BJ (cell line): ENCODE measurements around the gene SNAPIN. TPM values are rescaled to one million over a fixed set of nuclear protein-coding genes. Genes with fewer than 3 reads are reported as not detected.

Experiments used
- CTCF ChIA-PET: fragments of 350-600 bp; formaldehyde crosslinking; extraction: SDS; loops from one replicate; lab custom pipeline; 2021; ENCODE audit warnings: antibody characterized with exemption, inconsistent platforms; lab: Yijun Ruan, JAX
- POLR2A ChIA-PET: fragments of 300-600 bp; sonication (Branson Sonifier 250); formaldehyde crosslinking; extraction: SDS; loops from one replicate; lab custom pipeline; 2021; ENCODE audit warnings: antibody characterized with exemption; lab: Charles Lee
- DNase-seq: peaks from one replicate; pipeline ENCODE4 v3.0.0-alpha.2; 2011; ENCODE audit warnings: low read depth
- H3K27me3 ChIP-seq: 2 replicates; pipeline ENCODE4 v1.6.0; 2011; ENCODE audit warnings: low read length; ENCODE audit not compliant: control insufficient read depth, insufficient read depth
- H3K36me3 ChIP-seq: 2 replicates; pipeline ENCODE4 v1.5.1; 2011; ENCODE audit warnings: low read length; ENCODE audit not compliant: control insufficient read depth, insufficient read depth
- H3K4me3 ChIP-seq: 2 replicates; pipeline ENCODE4 v1.5.1; 2011; ENCODE audit warnings: low read depth, mild to moderate bottlenecking, control low read depth, low read length
- polyA plus RNA-seq: library from polyadenylated mRNA; depleted of rRNA; stranded (reverse); fragments of >200 nt; gene quantifications from 2 replicates; pipeline ENCODE4 v1.2.3, GENCODE V29; 2011
- TF ChIP-seq, protein P1 (sequence below): IDR thresholded peaks from 2 replicates; pipeline ENCODE4 v1.5.1; 2011; ENCODE audit warnings: low read depth, mild to moderate bottlenecking, control low read depth, inconsistent platforms, low read length, moderate library complexity; ENCODE audit not compliant: insufficient read depth

Gene SNAPIN
- polyA plus RNA-seq, 1 experiment = 50.3 TPM

GRCh38 chr1:153628638-153629342 lies 29.7 kb upstream of the SNAPIN start:
- H3K4me3 ChIP-seq = no peak overlapping the region
- no peak for DNase-seq
- TF ChIP-seq, protein P1, sequence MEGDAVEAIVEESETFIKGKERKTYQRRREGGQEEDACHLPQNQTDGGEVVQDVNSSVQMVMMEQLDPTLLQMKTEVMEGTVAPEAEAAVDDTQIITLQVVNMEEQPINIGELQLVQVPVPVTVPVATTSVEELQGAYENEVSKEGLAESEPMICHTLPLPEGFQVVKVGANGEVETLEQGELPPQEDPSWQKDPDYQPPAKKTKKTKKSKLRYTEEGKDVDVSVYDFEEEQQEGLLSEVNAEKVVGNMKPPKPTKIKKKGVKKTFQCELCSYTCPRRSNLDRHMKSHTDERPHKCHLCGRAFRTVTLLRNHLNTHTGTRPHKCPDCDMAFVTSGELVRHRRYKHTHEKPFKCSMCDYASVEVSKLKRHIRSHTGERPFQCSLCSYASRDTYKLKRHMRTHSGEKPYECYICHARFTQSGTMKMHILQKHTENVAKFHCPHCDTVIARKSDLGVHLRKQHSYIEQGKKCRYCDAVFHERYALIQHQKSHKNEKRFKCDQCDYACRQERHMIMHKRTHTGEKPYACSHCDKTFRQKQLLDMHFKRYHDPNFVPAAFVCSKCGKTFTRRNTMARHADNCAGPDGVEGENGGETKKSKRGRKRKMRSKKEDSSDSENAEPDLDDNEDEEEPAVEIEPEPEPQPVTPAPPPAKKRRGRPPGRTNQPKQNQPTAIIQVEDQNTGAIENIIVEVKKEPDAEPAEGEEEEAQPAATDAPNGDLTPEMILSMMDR = no peak
- CTCF ChIA-PET = interaction anchor here (0.7 to 9.0 kb wide), 7 partner anchors 14 to 391 kb away, joined by 3 to 148 read pairs (median 14); partner anchors contain the start of genes S100A14 and S100A16
- peaks cover 5% of the 10 kb centered on the region for H3K36me3 ChIP-seq
- POLR2A ChIA-PET = no interaction called here
- no peaks in the 10 kb centered on the region for H3K27me3 ChIP-seq

- Histone ChIP-seq H3K36me3 (peaks cover 4% of the 10 kb centered on the region; the same call in 1 of the 2 replicates), H3K4me3 (no peak overlapping the region), H3K27me3 (no peaks in the 10 kb centered on the region)
- POLR2A ChIA-PET = no interaction called here
- TF ChIP-seq, protein P1 = no peak
- CTCF ChIA-PET = interaction anchor here (0.7 to 9.0 kb wide), 5 partner anchors 14 to 390 kb away, joined by 3 to 148 read pairs (median 18); partner anchors contain the start of genes S100A14 and S100A16
- DNase-seq = no peak
Measured at GRCh38 chr1:153629343-153629665, 29.2 kb upstream of the SNAPIN start.

GRCh38 chr1:153629971-153630370 lies 28.5 kb upstream of the SNAPIN start:
- ChIA-PET POLR2A (no interaction called here), CTCF (interaction anchor here (0.9 to 9.0 kb wide), 3 partner anchors 15 to 58 kb away, joined by 3 to 148 read pairs (median 45); partner anchors contain the start of genes S100A14 and S100A16)
- no peak overlapping the region for H3K4me3 ChIP-seq
- DNase-seq = no peak
- TF ChIP-seq, protein P1 = no peak
- peaks cover 2% of the 10 kb centered on the region; the same call in 1 of the 2 replicates for H3K36me3 ChIP-seq
- H3K27me3 ChIP-seq = no peaks in the 10 kb centered on the region

DNA sequence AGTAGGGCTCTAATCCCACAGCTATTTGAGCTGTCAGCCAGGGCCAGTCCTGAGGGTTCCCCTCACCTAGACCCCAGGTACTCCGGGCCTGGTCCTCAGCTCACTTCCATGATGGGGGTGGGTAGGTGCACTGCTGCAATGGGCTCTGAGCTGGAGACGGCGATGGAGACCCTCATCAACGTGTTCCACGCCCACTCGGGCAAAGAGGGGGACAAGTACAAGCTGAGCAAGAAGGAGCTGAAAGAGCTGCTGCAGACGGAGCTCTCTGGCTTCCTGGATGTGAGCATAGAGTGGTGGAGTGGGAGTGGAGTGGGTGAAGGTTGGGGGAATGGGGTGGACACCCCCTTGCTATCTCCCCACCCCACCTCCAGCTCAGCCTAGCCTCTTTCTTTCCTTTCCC lies 28.1 kb upstream of the SNAPIN start:
- CTCF ChIA-PET = interaction anchor here (0.5 to 9.0 kb wide), 4 partner anchors 14 to 58 kb away, joined by 3 to 148 read pairs (median 24); partner anchors contain the start of genes S100A14 and S100A16
- POLR2A ChIA-PET = interaction anchor here (0.5 kb wide), 1 partner anchor 97 kb away, joined by 13 read pairs; the partner anchor contains the start of gene INTS3
- Histone ChIP-seq H3K36me3 (no peaks in the 10 kb centered on the region; the same call in 1 of the 2 replicates), H3K27me3 (no peaks in the 10 kb centered on the region), H3K4me3 (no peak overlapping the region)
- TF ChIP-seq, protein P1 = no peak
- no peak for DNase-seq
